NT2/D1 (cell line): ENCODE data around the gene NEB.

Source experiments
- SUZ12 ChIP-seq: IDR thresholded peaks from 2 replicates; pipeline ENCODE4 v1.6.1; 2011; ENCODE audit not compliant: insufficient read length, insufficient read depth; ENCODE audit errors: extremely low read depth
- YY1 ChIP-seq: IDR thresholded peaks from 2 replicates; pipeline ENCODE4 v1.6.1; 2011; ENCODE audit not compliant: insufficient read length, insufficient read depth

DNA sequence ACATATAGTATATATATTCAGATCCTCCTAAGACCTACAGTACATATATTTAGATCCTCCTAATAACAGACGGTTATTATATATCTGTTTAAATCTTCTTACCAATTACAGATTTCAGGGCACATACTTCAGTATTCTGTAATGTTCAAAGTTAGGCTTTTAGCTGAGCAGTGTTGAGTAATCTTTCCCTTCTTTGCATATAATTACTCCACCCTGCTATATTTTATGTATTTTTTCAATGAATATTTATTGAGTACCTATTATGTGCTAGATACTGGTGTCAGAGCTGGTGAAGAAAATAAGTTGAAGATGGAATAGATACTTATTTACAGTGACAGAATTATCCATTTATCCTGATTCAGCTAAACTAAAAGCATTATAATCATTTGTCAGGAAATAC is 84.9 kb downstream of the NEB start:
- TF ChIP-seq SUZ12 (no peak), YY1 (no peak)
